ENCODE measurements around the gene AP3S1.

AP3S1 gene

DNA sequence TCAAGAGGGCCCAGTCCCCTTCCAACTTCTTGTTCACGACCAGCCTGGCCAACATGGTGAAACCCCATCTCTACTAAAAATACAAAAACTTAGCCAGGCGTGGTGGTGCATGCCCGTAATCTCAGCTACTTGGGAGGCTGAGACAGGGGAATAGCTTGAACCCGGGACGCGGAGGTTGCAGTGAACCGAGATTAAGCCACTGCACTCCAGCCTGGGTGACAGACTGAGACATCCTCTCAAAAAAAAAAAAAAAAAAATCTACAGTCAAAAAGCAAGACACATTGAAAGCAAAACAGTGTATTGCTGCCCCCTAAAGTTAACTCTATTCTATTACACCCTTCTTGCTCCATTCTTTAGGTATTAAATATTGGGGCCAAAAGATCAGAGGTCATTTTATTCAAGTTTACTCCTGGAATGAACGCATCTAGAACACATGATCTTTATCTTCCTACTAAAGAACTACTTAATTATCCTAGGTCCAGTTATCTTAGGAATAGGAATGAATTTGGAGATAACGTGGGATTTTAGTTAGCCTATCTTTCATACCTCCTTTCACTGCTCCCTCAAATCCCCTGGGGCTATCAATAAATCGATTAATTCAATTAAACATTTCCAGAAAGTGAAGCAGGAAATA lies 2.7 kb upstream of the AP3S1 start:
- TF ChIP-seq SP3 (tag by site-specific recombination; IDR thresholded peaks at IDR 0.05) (no peak), ZNF366 (tag by site-specific recombination; conservative IDR thresholded peaks at IDR 0.05) (0 out of 2 replicates have a peak, but pooled peaks have one; percentile 37), ZXDB (tag by site-specific recombination; IDR thresholded peaks at IDR 0.05) (0 out of 2 replicates have a peak, but pooled peaks have one; percentile 17), ZNF211 (tag by site-specific recombination; IDR thresholded peaks at IDR 0.05; ENCODE audit: low read depth) (no peak), ZNF654 (tag by site-specific recombination; IDR thresholded peaks at IDR 0.05; ENCODE audit: low read depth) (peak; percentile 72), ZNF776 (tag by site-specific recombination; IDR thresholded peaks at IDR 0.05; ENCODE audit: borderline replicate concordance) (no peak)
- TF ChIP-seq, protein P1, sequence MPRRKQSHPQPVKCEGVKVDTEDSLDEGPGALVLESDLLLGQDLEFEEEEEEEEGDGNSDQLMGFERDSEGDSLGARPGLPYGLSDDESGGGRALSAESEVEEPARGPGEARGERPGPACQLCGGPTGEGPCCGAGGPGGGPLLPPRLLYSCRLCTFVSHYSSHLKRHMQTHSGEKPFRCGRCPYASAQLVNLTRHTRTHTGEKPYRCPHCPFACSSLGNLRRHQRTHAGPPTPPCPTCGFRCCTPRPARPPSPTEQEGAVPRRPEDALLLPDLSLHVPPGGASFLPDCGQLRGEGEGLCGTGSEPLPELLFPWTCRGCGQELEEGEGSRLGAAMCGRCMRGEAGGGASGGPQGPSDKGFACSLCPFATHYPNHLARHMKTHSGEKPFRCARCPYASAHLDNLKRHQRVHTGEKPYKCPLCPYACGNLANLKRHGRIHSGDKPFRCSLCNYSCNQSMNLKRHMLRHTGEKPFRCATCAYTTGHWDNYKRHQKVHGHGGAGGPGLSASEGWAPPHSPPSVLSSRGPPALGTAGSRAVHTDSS (tag by site-specific recombination; IDR thresholded peaks at IDR 0.05) = no peak
- TF ChIP-seq, protein P2, sequence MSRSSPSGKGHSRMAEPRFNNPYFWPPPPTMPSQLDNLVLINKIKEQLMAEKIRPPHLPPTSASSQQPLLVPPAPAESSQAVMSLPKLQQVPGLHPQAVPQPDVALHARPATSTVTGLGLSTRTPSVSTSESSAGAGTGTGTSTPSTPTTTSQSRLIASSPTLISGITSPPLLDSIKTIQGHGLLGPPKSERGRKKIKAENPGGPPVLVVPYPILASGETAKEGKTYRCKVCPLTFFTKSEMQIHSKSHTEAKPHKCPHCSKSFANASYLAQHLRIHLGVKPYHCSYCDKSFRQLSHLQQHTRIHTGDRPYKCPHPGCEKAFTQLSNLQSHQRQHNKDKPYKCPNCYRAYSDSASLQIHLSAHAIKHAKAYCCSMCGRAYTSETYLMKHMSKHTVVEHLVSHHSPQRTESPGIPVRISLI (tag by site-specific recombination; IDR thresholded peaks at IDR 0.05) = peak; percentile 98
- TF ChIP-seq, protein P3, sequence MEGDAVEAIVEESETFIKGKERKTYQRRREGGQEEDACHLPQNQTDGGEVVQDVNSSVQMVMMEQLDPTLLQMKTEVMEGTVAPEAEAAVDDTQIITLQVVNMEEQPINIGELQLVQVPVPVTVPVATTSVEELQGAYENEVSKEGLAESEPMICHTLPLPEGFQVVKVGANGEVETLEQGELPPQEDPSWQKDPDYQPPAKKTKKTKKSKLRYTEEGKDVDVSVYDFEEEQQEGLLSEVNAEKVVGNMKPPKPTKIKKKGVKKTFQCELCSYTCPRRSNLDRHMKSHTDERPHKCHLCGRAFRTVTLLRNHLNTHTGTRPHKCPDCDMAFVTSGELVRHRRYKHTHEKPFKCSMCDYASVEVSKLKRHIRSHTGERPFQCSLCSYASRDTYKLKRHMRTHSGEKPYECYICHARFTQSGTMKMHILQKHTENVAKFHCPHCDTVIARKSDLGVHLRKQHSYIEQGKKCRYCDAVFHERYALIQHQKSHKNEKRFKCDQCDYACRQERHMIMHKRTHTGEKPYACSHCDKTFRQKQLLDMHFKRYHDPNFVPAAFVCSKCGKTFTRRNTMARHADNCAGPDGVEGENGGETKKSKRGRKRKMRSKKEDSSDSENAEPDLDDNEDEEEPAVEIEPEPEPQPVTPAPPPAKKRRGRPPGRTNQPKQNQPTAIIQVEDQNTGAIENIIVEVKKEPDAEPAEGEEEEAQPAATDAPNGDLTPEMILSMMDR (tag by site-specific recombination; IDR thresholded peaks at IDR 0.05) = 0 out of 2 replicates have a peak, but pooled peaks have one; percentile 35
- TF ChIP-seq, protein P4, sequence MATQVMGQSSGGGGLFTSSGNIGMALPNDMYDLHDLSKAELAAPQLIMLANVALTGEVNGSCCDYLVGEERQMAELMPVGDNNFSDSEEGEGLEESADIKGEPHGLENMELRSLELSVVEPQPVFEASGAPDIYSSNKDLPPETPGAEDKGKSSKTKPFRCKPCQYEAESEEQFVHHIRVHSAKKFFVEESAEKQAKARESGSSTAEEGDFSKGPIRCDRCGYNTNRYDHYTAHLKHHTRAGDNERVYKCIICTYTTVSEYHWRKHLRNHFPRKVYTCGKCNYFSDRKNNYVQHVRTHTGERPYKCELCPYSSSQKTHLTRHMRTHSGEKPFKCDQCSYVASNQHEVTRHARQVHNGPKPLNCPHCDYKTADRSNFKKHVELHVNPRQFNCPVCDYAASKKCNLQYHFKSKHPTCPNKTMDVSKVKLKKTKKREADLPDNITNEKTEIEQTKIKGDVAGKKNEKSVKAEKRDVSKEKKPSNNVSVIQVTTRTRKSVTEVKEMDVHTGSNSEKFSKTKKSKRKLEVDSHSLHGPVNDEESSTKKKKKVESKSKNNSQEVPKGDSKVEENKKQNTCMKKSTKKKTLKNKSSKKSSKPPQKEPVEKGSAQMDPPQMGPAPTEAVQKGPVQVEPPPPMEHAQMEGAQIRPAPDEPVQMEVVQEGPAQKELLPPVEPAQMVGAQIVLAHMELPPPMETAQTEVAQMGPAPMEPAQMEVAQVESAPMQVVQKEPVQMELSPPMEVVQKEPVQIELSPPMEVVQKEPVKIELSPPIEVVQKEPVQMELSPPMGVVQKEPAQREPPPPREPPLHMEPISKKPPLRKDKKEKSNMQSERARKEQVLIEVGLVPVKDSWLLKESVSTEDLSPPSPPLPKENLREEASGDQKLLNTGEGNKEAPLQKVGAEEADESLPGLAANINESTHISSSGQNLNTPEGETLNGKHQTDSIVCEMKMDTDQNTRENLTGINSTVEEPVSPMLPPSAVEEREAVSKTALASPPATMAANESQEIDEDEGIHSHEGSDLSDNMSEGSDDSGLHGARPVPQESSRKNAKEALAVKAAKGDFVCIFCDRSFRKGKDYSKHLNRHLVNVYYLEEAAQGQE (tag by site-specific recombination; IDR thresholded peaks at IDR 0.05) = 0 out of 2 replicates have a peak, but pooled peaks have one; percentile 9
- ChIA-PET POLR2A (no interaction called here), CTCF (interaction anchor here (0.6 to 1.3 kb wide), 7 partner anchors 19 to 522 kb away, joined by 3 to 8 read pairs (median 5); no protein-coding TSS in a partner anchor)
- Histone ChIP-seq H3K4me3 (ENCODE audit: low read depth, low read length) (no peak overlapping the region), H3K9me3 (ENCODE audit: control insufficient read depth, insufficient read depth, low read depth, low read length) (no peaks in the 10 kb centered on the region), H3K36me3 (ENCODE audit: control insufficient read depth in 2 of 2, insufficient read depth in 1 of 2, low read length in 2 of 2) (peaks cover 20 to 40% of the 10 kb centered on the region in 2 experiments), H3K27ac (ENCODE audit: extremely low read depth, low read depth, low read length) (no peak overlapping the region), H3K4me1 (ENCODE audit: control insufficient read depth, insufficient read depth, low read length) (peaks cover 8% of the 10 kb centered on the region; the same call in 1 of the 2 replicates)

DNA sequence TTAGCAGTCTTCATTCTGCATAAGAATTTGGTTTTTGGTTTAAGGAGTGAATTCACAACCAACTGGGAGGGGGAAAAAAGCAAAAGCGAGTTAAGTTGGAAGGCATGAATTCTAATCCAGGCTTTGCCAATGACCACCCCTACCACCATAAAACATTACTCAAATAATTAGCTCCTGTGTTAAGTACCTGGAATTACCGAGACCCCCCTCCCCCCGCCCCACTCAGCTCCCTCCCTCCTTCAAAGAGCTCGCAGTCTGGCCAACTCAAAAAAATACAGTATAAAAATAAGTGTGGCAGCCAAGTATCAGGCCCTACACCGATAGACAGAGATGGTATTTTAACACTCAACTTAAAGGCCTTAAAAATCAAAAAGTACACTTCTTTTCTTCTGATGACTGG lies 862 bp upstream of the AP3S1 start:
- ChIA-PET POLR2A (interaction anchor here (0.7 to 1.2 kb wide), 4 partner anchors 9 to 293 kb away, joined by 3 to 4 read pairs (median 4); partner anchors contain the start of genes CDO1 and COMMD10), CTCF (interaction anchor here (0.5 to 1.9 kb wide), 5 partner anchors 9 to 745 kb away, joined by 3 to 10 read pairs (median 5); no protein-coding TSS in a partner anchor)
- Histone ChIP-seq H3K9me3 (ENCODE audit: control insufficient read depth, insufficient read depth, low read depth, low read length) (no peaks in the 10 kb centered on the region), H3K36me3 (ENCODE audit: control insufficient read depth in 2 of 2, insufficient read depth in 1 of 2, low read length in 2 of 2) (peaks cover 12 to 22% of the 10 kb centered on the region in 2 experiments), H3K27ac (ENCODE audit: extremely low read depth, low read depth, low read length) (peak overlapping the region; percentile 95), H3K4me1 (ENCODE audit: control insufficient read depth, insufficient read depth, low read length) (peaks cover 21% of the 10 kb centered on the region; the same call in 1 of the 2 replicates), H3K4me3 (ENCODE audit: low read depth, low read length) (peak overlapping the region; percentile 64)
- 0 out of 2 replicates have a peak, but pooled peaks have one; percentile 21 for TF ChIP-seq ZNF335 (tag by site-specific recombination; conservative IDR thresholded peaks at IDR 0.05)
- no peak for TF ChIP-seq ZNF292 (tag by site-specific recombination; IDR thresholded peaks at IDR 0.05; ENCODE audit: borderline replicate concordance, low read depth)
- TF ChIP-seq ZFP41 (tag by site-specific recombination; IDR thresholded peaks at IDR 0.05; ENCODE audit: borderline replicate concordance) = no peak
- TF ChIP-seq, protein P5, sequence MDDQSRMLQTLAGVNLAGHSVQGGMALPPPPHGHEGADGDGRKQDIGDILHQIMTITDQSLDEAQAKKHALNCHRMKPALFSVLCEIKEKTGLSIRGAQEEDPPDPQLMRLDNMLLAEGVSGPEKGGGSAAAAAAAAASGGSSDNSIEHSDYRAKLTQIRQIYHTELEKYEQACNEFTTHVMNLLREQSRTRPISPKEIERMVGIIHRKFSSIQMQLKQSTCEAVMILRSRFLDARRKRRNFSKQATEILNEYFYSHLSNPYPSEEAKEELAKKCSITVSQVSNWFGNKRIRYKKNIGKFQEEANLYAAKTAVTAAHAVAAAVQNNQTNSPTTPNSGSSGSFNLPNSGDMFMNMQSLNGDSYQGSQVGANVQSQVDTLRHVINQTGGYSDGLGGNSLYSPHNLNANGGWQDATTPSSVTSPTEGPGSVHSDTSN (CRISPR knock-in tag; IDR thresholded peaks at IDR 0.05) = no peak
- no peak for TF ChIP-seq ZBTB21 (tag by site-specific recombination; IDR thresholded peaks at IDR 0.05)
- no peak for TF ChIP-seq ZNF555 (tag by site-specific recombination; conservative IDR thresholded peaks at IDR 0.05)
- TF ChIP-seq ZNF248 (tag by site-specific recombination; IDR thresholded peaks at IDR 0.05) = no peak
- TF ChIP-seq ZNF214 (tag by site-specific recombination; IDR thresholded peaks at IDR 0.05; ENCODE audit: borderline replicate concordance) = no peak
- no peak for TF ChIP-seq ZNF561 (tag by site-specific recombination; IDR thresholded peaks at IDR 0.05; ENCODE audit: borderline replicate concordance)
- no peak for TF ChIP-seq ZNF10 (tag by site-specific recombination; IDR thresholded peaks at IDR 0.05)
- TF ChIP-seq, protein P4 (tag by site-specific recombination; IDR thresholded peaks at IDR 0.05) = no peak

All from HEK293 (cell line).